Activated T-helper 2 cell treated with anti-CD3 and anti-CD28 coated beads, Interferon-gamma antibody, Interleukin-2, Interleukin-4, amounts not matched to agents 10 μg/mL and 5 μg/mL and 100 μg/mL, durations not matched to agents 14 hours and 24 hours and 36 hours (primary cell): ENCODE data around the gene ZDHHC11B. TPM values are rescaled to one million over a fixed set of nuclear protein-coding genes. Genes with fewer than 3 reads are reported as not detected.
"Not testable (repeated sequence)": the region's sequence is repeated elsewhere in the genome, so short reads cannot be mapped to it uniquely, and the experiment has no call there.

Source experiments
- DNase-seq: peaks from one replicate; pipeline ENCODE4 v3.0.0; 2021; ENCODE audit warnings: low spot score
- H3K27ac Mint-ChIP-seq: one replicate; pipeline ENCODE4 v1.8.0; 2021; ENCODE audit warnings: mixed read lengths
- H3K27me3 Mint-ChIP-seq: one replicate; pipeline ENCODE4 v1.8.0; 2021; ENCODE audit warnings: low read depth, mixed read lengths
- H3K36me3 Mint-ChIP-seq: one replicate; pipeline ENCODE4 v1.8.0; 2021; ENCODE audit warnings: low read depth, mixed read lengths
- H3K4me1 Mint-ChIP-seq: one replicate; pipeline ENCODE4 v1.8.0; 2021; ENCODE audit warnings: low read depth, mixed read lengths
- H3K4me3 Mint-ChIP-seq: one replicate; pipeline ENCODE4 v1.8.0; 2021; ENCODE audit warnings: low read depth, mild to moderate bottlenecking, moderate library complexity, mixed read lengths
- H3K9me3 Mint-ChIP-seq: one replicate; pipeline ENCODE4 v1.8.0; 2021; ENCODE audit warnings: mixed read lengths
- intact Hi-C: fragments of 100-400 bp; cut with micrococcal nuclease; formaldehyde crosslinking; loops from one replicate; pipeline ENCODE4 v1.15.1; 2023
- total RNA-seq: library from RNA; stranded (reverse); gene quantifications from 2 replicates; pipeline ENCODE4 v1.2.3, GENCODE V29; 2022

ZDHHC11B gene
- total RNA-seq, 1 donor from 2014 or later, result 0.18 TPM

GRCh38 chr5:801055-801454 is 16.5 kb upstream of the ZDHHC11B start:
- peaks cover 17% of the 10 kb centered on the region for H3K9me3 Mint-ChIP-seq
- H3K27ac Mint-ChIP-seq, H3K4me3 Mint-ChIP-seq, H3K27me3 Mint-ChIP-seq, DNase-seq, H3K4me1 Mint-ChIP-seq, intact Hi-C loops: not testable (repeated sequence)
- H3K36me3 Mint-ChIP-seq, result peaks cover 11% of the 10 kb centered on the region

- not testable (repeated sequence) for H3K27ac Mint-ChIP-seq
- H3K9me3 Mint-ChIP-seq, result peaks cover 13% of the 10 kb centered on the region
Observed at GRCh38 chr5:798505-799138, 14.1 kb upstream of the ZDHHC11B start.

GRCh38 chr5:797986-798385 is 13.5 kb upstream of the ZDHHC11B start:
- peaks cover 12% of the 10 kb centered on the region for H3K9me3 Mint-ChIP-seq
- DNase-seq, H3K36me3 Mint-ChIP-seq, H3K4me3 Mint-ChIP-seq, intact Hi-C loops, H3K27me3 Mint-ChIP-seq, H3K4me1 Mint-ChIP-seq, H3K27ac Mint-ChIP-seq: not testable (repeated sequence)

More at GRCh38 chr5:798505-799138, 14.1 kb upstream of the ZDHHC11B start:
- H3K36me3 Mint-ChIP-seq, H3K4me3 Mint-ChIP-seq, intact Hi-C loops, H3K27me3 Mint-ChIP-seq, H3K4me1 Mint-ChIP-seq, DNase-seq: not testable (repeated sequence)

DNA sequence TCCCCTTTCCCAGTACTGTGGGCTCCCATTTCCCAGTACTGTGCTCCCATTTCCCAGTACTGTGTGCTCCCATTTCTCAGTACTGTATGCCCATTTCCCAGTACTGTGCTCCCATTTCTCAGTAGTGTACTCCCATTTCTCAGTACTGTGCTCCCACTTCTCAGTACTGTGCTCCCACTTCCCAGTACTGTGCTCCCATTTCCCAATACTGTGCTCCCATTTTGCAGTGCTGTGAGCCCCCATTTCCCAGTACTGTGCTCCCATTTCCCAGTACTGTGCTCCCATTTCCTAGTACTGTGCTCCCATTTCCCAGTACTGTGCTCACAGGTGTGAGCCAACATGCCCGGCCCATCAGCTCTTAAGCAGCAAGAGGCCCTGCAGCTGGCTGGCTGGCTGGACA is 11.3 kb upstream of the ZDHHC11B start:
- intact Hi-C loops, DNase-seq, H3K4me3 Mint-ChIP-seq, H3K9me3 Mint-ChIP-seq, H3K27me3 Mint-ChIP-seq, H3K4me1 Mint-ChIP-seq, H3K27ac Mint-ChIP-seq, H3K36me3 Mint-ChIP-seq: not testable (repeated sequence)

DNA sequence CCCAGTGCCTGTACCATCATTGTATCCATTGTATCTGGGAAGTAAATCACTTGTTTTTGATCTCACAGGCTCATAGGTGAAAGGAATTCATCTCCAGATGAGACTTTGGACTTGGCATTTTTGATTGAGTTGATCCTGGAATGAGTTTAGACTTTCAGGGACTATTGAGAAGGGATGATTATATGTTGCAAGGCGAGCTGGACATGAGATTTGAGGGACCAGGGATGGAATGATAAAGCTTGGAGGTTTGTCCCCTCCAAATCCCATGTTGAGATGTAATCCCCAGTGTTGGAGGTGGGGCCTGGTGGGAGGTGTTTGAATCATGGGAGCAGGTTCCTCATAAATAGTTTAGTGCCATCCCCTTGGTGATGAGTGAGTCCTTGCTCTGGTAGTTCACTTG is 10.4 kb upstream of the ZDHHC11B start:
- intact Hi-C loops, H3K27ac Mint-ChIP-seq, H3K9me3 Mint-ChIP-seq, DNase-seq, H3K4me1 Mint-ChIP-seq, H3K36me3 Mint-ChIP-seq, H3K4me3 Mint-ChIP-seq: not testable (repeated sequence)
- H3K27me3 Mint-ChIP-seq, result peaks cover 11% of the 10 kb centered on the region

DNA sequence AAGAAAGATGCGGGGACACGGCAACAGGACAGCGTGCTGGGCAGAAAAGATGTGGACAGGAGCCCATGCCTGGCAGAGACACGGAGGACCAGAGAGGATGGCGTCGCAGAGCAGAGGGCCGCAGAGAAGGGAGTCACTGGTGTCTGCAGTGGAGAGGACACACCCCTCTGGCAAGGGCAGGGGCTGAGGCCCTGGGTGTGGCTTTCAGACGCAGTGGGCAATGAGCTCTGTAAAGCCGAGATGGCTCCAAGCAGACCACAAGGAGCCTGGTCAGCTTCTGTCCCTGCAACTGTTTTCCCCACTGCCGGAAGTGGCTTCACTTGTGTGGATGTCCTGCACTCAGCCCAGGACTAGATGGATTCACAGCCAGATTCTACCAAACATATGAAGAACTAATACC is 4.2 kb upstream of the ZDHHC11B start:
- H3K4me3 Mint-ChIP-seq, intact Hi-C loops, H3K4me1 Mint-ChIP-seq, H3K27ac Mint-ChIP-seq, H3K36me3 Mint-ChIP-seq, DNase-seq, H3K9me3 Mint-ChIP-seq: not testable (repeated sequence)
- H3K27me3 Mint-ChIP-seq, result peaks cover 17% of the 10 kb centered on the region

- intact Hi-C loops, H3K4me1 Mint-ChIP-seq, H3K36me3 Mint-ChIP-seq, H3K27ac Mint-ChIP-seq, DNase-seq, H3K9me3 Mint-ChIP-seq, H3K4me3 Mint-ChIP-seq: not testable (repeated sequence)
- H3K27me3 Mint-ChIP-seq, result peaks cover 18% of the 10 kb centered on the region
Observed at GRCh38 chr5:787857-788233, 3.3 kb upstream of the ZDHHC11B start.

GRCh38 chr5:787224-787856 is 2.8 kb upstream of the ZDHHC11B start:
- H3K27ac Mint-ChIP-seq, DNase-seq, intact Hi-C loops, H3K36me3 Mint-ChIP-seq, H3K4me1 Mint-ChIP-seq, H3K4me3 Mint-ChIP-seq, H3K9me3 Mint-ChIP-seq: not testable (repeated sequence)
- H3K27me3 Mint-ChIP-seq, result peaks cover 18% of the 10 kb centered on the region

DNA sequence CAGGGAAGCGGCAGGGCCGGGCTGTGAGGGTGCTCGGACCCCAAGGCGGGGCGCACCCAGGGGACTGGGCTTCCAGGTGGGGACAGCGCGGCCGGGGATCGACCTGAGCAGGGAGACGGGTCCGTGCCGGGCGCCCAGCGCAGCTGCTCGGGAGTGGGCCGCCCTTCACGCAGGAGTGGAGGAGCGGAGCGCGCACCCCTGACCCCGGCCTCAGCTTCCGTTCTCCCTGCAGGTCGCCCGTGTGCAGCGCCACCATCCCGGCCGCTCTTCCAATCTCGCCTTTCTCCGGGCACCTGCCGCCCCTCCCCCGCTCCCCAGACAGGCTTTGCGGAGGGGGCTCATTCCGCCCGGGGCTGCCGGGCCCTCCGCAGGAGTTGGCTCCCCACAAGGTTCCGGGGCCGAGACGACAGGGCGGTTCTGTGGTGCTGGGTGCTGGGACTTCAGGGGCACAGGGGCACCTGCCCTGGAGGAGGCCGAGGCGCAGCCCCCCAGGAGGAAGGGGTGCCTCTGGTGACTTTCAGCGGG is 714 bp upstream of the ZDHHC11B start:
- H3K4me3 Mint-ChIP-seq, result peak overlapping the region; percentile 75
- H3K36me3 Mint-ChIP-seq, H3K4me1 Mint-ChIP-seq, intact Hi-C loops, H3K27me3 Mint-ChIP-seq, H3K27ac Mint-ChIP-seq, DNase-seq, H3K9me3 Mint-ChIP-seq: not testable (repeated sequence)

- H3K9me3 Mint-ChIP-seq, H3K4me1 Mint-ChIP-seq, H3K27ac Mint-ChIP-seq, H3K36me3 Mint-ChIP-seq, intact Hi-C loops, DNase-seq, H3K27me3 Mint-ChIP-seq: not testable (repeated sequence)
- peak overlapping the region; percentile 37 for H3K4me3 Mint-ChIP-seq
Observed at GRCh38 chr5:783881-784427, 575 bp downstream of the ZDHHC11B start.

DNA sequence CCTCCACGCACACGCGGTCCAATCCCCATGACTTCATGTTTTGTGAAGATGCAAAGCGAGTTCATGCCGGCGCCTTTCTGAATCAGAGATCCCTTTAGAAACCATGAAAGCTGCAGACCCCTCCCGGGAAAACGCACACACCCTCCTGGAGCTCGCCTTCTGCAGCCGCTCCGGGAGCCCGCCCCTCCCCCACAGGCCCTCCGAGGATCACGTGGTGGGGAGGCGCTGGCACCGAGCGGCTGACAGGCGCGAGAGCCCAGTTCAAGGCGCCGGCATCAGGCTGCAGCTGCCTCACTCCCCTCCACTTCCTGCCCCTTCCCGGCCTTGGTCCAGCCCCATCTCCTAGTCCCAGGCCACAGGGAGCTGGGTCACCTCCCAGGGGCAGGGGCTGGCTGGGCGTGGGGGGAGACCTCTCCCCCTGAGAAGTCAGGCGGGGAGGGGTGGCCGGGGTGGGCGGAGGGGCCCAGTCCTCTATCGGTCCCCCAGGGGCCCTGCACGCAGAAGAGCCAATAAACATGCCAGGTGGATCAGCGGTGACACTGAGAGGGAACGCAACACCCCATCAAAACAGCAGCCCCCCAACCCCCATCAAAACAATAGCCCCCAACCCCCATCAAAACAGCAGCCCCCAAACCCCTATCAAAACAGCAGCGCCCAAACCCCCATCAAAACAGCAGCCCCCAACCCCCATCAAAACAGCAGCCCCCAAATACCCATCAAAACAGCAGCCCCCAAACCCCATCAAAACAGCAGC is 1.3 kb downstream of the ZDHHC11B start:
- H3K9me3 Mint-ChIP-seq, H3K36me3 Mint-ChIP-seq, H3K27me3 Mint-ChIP-seq, H3K4me1 Mint-ChIP-seq, intact Hi-C loops, H3K27ac Mint-ChIP-seq, DNase-seq: not testable (repeated sequence)
- peak overlapping the region; percentile 13 for H3K4me3 Mint-ChIP-seq

- H3K27ac Mint-ChIP-seq, H3K27me3 Mint-ChIP-seq, H3K4me1 Mint-ChIP-seq, DNase-seq, H3K9me3 Mint-ChIP-seq, H3K4me3 Mint-ChIP-seq, intact Hi-C loops, H3K36me3 Mint-ChIP-seq: not testable (repeated sequence)
Observed at GRCh38 chr5:782356-782755, 2.2 kb downstream of the ZDHHC11B start.

- H3K9me3 Mint-ChIP-seq, H3K36me3 Mint-ChIP-seq, H3K27me3 Mint-ChIP-seq, H3K4me3 Mint-ChIP-seq, DNase-seq, H3K27ac Mint-ChIP-seq, intact Hi-C loops, H3K4me1 Mint-ChIP-seq: not testable (repeated sequence)
Observed at GRCh38 chr5:780571-780970, 4.0 kb downstream of the ZDHHC11B start.
